Activated naive CD4-positive, alpha-beta T cell treated with anti-CD3 and anti-CD28 coated beads, Interleukin-2, amount 50 U/mL, for 16 hours (primary cell): ENCODE measurements around the gene PRKAG2.
A peak's percentile ranks its signal among the peaks of the same experiment; 100 is the strongest.

Source experiments
- DNase-seq: peaks from one replicate; pipeline ENCODE4 v3.0.0-alpha.2; 2020

The PRKAG2 gene

DNA sequence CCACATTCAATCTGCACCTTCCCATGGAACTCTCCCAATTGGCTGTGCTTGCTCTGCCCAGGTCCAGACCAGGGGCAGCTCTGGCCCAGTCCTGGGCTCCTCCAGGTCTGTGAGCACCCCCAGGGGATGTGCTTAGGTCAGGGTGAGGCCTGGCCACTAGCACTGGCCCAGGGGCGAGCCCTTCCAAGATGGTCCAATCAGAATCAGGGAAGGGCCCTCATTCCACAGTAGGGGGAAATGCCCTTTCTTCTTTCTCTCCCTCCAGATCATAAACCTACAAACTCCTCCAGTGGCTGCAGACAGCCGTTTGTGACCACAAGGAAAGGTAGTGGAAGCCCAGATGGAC is 157.0 kb downstream of the PRKAG2 start:
- DNase-seq = no peak

- no peak for DNase-seq
Measured at GRCh38 chr7:151719031-151719896, 157.7 kb downstream of the PRKAG2 start.

DNA sequence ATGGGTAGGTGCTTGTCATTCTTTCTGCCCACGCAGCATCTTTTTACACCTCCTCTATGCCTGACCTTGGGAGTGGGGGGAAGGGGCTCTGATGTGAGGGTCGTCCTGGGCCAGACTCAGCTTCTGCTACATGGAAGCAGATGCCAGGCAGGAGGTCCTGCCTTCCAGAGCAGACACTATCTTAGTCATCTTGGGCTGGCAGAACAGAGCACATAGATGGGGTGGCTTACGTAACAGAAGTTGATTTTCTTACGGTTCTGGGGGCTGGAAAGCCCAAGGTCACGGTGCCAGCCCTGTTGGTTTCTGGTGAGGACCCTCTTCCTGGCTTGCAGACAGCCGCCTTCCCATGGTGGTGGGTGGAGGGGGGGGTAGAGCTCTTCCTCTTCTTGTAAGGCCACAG is 159.0 kb downstream of the PRKAG2 start:
- DNase-seq = no peak

- DNase-seq = no peak
Measured at GRCh38 chr7:151717415-151717814, 159.5 kb downstream of the PRKAG2 start.

DNA sequence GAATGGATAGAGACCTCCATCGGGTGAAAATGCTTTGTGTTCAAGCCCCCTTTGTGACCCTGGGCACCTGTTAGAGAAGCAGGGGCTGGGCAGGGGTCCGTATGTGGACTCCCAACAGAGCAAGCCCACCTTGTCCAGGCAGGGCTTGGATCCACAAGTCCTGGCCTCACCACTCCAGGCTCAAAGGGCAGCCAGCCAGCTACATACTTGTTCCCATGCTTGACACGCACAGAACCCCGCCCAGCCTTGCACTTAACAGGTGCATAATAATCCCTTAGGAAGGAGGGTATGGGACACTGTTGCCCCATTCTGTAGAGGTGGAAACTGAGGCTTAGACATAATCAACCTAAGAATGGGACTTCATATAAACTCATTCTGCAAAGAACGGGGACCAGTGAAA is 160.6 kb downstream of the PRKAG2 start:
- DNase-seq = no peak

DNA sequence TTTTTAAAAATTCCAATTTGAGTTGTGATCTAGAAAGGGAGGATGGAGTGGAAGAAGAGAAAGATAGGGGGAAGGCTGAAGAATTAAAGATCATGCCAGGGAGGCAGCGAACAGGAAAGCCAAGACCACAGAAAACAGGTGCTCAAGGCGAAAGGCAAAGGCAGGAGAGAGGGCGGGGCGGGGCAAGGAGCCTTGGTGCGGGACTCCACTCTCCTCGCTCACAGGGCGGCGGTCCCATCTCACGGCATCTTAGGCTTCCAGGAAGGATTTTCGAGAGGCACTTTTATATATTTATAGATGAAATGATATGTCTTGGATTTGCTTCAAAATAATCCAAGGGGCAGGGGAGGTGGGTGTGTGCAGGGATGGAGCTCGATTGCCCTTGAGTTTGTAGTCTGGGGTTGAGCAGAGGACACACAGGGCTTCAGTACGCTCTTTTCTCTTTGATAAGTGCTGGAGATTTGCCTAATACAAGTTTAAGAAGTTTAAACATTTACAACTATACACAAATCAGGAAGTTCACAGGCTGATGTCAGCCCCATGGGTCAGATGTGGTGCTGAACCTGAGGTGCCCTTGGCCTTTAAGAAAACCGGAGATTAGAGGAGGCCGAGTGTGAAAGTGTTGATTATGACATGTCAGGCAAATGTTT is 161.1 kb downstream of the PRKAG2 start:
- no peak for DNase-seq

GRCh38 chr7:151714201-151714600 is 162.7 kb downstream of the PRKAG2 start:
- DNase-seq = no peak

DNA sequence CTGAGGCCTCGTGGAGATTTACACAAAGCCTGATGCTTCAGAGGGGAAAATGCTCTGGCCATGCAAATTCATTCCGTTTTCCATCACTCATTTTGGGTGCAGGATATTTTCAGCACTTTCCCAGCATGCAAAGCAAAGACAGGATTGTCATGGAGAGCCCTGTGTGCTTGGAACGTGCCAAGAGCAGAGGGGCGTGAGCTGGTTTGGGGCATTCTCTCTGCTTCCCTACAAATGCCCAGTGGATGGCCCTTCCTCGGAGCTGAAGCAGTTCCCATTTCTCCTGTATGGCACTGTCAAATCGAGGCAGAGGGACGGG is 164.1 kb downstream of the PRKAG2 start:
- DNase-seq = no peak

DNA sequence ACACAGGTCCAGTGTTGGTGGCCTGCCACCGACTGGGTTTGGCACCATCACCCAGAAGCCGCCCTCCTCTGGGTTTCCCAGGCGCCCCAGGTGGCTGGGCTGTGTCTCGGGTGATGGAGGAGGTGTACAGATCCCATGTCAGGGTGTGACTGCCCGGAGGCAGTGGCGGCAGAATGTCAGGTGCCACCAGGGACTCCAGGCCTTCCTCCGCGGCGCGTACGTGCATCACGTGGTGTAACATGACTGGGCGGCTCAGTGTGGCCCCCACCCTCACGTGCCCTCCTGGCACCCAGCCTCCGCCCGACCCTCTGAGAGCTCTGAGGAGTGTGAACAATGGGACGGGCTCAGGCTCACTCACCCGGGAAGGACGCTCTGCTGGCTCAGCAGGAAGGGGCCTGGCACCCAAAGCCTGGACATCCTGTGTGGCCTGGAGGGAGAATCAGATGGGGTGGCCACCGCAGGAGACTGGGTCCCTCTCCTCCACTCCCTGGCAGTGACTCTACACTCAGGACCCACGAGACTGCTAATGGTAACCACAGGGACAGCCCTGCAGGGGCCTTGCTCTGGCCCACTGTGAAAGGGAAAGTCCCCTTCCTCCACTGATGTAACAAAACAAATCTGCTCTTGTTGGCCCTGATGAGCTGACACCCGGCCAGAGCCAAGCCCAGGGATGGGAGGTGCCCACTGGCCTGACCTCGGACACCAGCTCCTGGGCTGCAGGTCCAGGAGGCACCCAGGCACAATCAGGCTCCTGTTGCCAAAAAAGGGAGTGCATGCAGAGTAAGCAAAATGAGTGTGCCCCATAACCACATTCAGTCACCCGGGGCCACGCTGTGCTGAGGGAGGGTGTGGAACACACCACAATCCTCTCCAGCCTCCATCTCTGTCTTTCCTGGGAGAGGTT is 164.8 kb downstream of the PRKAG2 start:
- no peak for DNase-seq

DNA sequence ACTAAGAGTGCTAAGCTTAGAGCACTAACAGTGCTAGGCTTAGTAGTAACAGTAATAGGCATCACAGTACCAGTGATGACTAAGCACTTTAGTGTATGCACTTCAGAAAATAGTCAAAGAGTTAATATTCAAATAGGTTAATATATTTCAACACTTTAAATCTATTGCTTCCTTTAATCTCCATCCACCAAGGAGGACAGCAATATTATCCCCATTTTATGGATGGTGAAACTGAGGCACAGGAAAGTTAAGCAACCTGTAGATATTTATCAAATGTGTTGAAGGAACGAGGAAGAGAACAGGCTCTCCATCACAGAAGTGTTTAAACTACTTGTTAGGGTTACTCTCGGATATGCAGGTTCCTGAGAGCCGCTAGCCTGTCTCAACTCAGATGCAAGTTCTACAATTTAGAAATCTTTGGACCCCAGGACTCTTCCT is 165.5 kb downstream of the PRKAG2 start:
- no peak for DNase-seq

DNA sequence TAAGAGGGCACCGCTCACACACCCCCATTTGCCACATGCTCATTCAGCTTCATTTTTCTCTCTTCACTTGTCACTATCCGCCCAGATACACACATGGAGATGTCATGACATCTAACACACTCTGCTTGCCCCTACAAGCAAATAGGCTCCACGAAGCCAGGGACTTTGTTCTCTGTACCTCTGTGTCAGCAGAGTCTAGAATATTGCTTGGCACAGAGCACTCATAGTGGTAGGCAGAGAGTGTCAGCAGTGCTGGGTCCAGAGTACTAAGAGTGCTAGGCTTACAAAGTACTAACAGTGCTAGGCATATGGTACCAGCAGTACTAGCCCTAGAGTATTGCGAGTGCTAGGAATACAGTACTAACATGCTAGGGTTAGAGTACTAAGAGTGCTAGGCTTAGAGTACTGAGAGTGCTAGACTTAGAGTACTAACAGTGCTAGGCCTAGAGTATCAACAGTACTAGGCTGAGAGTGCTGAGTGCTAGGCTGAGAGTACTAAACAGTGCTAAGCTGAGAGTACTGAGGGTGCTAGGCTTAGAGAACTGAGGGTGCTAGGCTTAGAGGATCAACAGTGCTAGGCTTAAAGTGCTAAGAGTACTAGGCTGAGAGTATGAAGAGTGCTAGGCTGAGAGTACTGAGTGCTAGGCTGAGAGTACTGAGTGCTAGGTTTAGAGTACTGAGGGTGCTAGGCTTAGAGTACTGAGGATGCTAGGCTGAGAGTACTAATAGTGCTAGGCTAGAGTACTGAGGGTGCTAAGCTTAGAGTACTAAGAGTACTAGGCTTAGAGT is 166.1 kb downstream of the PRKAG2 start:
- DNase-seq = no peak

- DNase-seq = no peak
Measured at GRCh38 chr7:151710121-151710640, 166.7 kb downstream of the PRKAG2 start.

DNA sequence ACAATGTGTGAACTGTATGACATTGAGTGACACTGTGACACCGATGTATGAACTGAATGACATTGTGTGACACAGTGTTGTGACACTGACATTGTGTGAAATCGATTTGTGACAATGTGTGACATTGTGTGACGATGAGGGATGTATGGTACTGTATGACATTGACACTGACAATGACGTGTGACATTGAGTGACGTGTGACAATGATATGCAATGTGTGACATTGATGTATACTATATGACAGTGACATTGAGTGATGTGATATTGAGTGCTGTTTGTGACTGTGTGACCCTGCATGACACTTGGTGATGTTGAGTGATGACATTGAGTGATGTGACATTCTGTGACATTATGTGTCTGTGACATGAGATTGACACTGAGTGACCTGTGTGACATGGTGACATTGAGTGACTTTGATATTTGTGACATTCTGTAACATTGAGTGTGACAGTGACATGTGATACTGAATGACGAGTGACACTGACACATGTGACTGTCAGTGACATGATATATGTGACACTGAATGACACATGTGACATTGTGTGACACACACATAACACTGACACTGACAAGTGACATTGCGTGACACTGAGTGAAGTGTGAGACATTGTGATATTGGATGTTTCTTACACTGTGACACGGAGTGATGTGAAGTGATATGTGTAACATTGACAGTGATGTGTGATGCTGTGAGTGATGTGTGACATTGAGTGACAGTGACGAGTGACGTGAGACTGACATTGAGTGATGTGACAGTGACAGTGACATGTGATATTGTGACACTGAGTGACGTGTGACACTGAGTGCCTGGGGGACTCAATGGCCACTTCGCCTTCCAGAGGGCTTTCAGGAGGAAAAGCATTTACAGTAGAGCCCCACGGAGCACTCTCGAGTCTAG is 167.5 kb downstream of the PRKAG2 start:
- DNase-seq = no peak

- DNase-seq = no peak
Measured at GRCh38 chr7:151708610-151709009, 168.3 kb downstream of the PRKAG2 start.

GRCh38 chr7:151707757-151708156 is 169.2 kb downstream of the PRKAG2 start:
- DNase-seq = no peak

DNA sequence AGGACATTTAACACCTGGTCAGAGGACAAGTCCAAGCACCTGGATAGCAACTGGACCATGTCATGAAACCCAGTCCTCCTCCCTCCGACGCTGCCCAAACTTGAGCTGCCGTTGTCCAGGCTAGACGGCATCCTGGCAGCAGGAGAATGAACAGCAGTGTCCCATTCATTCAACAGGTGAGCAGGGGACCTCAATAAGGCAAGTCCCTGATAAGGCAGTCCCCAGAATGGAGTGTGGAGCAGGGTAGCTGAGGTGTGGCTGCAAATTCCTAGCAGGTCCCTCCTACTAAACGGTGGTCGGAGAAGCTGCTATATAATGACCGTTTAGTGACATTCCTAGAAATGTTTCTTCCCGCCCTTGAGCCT is 169.8 kb downstream of the PRKAG2 start:
- no peak for DNase-seq

DNA sequence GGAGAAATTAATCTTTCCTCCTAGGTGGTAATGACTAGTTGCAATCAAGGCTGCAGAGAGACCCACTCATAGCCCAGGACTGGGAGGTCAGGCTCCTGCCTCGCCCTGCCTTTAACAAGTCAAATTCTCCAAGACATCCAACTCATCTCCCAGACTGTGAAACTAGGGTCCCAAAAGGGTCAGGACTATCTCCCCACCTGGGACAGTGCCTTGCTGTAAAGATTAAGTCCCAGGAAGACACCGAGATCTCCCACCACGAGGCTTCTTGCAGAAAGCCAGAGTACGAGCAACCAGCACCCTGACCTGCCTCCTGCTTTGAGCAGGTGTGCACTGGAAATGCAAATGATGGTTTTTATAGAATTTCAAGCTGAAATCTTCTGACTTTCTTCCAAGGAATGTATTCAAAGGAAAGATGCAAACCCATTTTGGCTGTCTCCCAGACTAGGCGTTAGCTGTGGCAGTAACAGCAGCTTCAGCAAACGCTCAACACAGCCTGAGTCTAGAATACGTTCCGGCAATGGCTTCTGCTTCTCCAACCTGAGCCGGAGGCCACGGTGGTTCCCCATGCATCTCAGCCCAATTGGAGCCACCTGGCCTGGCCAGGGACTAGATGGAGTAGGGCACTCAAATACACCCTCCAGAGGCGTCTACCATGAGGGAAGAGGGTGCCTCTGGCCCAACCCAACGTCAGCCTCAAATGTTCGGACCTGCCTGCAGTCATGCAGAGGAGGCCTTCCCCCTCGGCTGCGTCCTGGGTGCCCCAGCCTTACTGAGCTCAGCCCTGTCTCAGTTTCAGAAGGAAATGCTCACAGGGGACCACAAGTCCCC is 170.4 kb downstream of the PRKAG2 start:
- no peak for DNase-seq

DNA sequence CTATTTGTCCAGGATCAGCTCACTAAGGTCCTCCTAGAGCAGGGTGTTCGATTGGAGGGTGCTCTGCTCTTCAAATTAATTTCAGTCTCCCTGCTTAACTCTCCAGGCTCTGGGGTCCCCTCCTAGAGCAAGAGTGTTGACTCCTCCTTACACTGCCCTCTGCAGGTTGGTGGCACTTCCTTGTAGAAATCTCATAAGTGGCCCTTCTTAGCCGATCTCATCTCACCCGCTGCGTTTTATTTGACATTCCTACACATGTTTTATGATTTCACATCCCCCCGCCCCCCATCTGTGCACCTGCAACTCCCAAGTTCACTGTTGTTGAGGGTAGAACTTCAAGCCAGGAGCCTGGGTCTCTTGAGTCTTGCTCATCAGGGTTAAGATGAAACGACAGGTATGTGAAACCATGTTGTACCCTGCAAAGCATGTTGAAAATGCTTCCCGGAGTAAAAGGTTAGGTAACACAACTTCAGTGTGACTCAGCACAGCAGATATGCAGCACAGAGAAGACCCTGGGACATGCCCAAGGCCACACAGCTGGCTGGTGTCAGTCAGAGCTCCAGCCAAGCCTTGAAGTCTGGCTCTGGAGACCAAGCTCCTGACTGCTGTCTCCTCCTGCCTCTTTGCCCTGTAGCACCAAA is 171.2 kb downstream of the PRKAG2 start:
- DNase-seq = peak; percentile 24

GRCh38 chr7:151704960-151705635 is 171.8 kb downstream of the PRKAG2 start:
- no peak for DNase-seq
